MM.1S (cell line): ENCODE measurements around the gene VGLL2.

Source experiments
- DNase-seq: peaks from one replicate; pipeline ENCODE4 v3.0.0-alpha.2; 2015
- H2AFZ ChIP-seq: fragments of 300-600 bp; sonication (generic); 2 replicates; pipeline ENCODE4 v1.6.0; 2016; ENCODE audit warnings: antibody characterized with exemption, low read length
- H3F3A ChIP-seq: fragments of 300-600 bp; sonication (generic); 2 replicates; pipeline ENCODE4 v1.6.1; 2016; ENCODE audit warnings: mild to moderate bottlenecking, antibody characterized with exemption, low read length, moderate library complexity, mixed read lengths; ENCODE audit not compliant: insufficient read depth
- H3K27ac ChIP-seq: fragments of 300-600 bp; sonication (generic); 2 replicates; pipeline ENCODE4 v1.5.1; 2016; ENCODE audit warnings: mild to moderate bottlenecking, low read length
- H3K27me3 ChIP-seq: fragments of 300-600 bp; sonication (generic); replicated peaks from 2 replicates; pipeline ENCODE4 v1.6.0; 2016; ENCODE audit warnings: low read length; ENCODE audit not compliant: insufficient read depth
- H3K36me3 ChIP-seq: fragments of 300-600 bp; sonication (generic); replicated peaks from 2 replicates; pipeline ENCODE4 v1.6.1; 2016; ENCODE audit warnings: mild to moderate bottlenecking, low read length, mixed read lengths; ENCODE audit not compliant: insufficient read depth
- H3K4me1 ChIP-seq: fragments of 300-600 bp; sonication (generic); 2 replicates; pipeline ENCODE4 v1.6.1; 2016; ENCODE audit warnings: low read length, mixed read lengths
- H3K4me2 ChIP-seq: fragments of 300-600 bp; sonication (generic); 2 replicates; pipeline ENCODE4 v1.6.0; 2016; ENCODE audit warnings: low read depth, low read length
- H3K4me3 ChIP-seq: fragments of 300-600 bp; sonication (generic); 2 replicates; pipeline ENCODE4 v1.5.1; 2016; ENCODE audit warnings: low read length, mixed read lengths
- H3K79me2 ChIP-seq: fragments of 300-600 bp; sonication (generic); 2 replicates; pipeline ENCODE4 v1.6.1; 2016; ENCODE audit warnings: mixed run types, low read length, mixed read lengths
- H3K9ac ChIP-seq: fragments of 300-600 bp; sonication (generic); 2 replicates; pipeline ENCODE4 v1.6.1; 2016; ENCODE audit warnings: low read length, mixed read lengths
- H3K9me2 ChIP-seq: fragments of 300-600 bp; sonication (generic); replicated peaks from 2 replicates; pipeline ENCODE4 v1.6.1; 2016; ENCODE audit warnings: mild to moderate bottlenecking, low read length, mixed read lengths; ENCODE audit not compliant: insufficient read depth
- H3K9me3 ChIP-seq: fragments of 300-600 bp; sonication (generic); replicated peaks from 2 replicates; pipeline ENCODE4 v1.6.1; 2016; ENCODE audit warnings: mild to moderate bottlenecking, low read length, mixed read lengths; ENCODE audit not compliant: insufficient read depth
- H4K20me1 ChIP-seq: fragments of 300-600 bp; sonication (generic); 2 replicates; pipeline ENCODE4 v1.6.1; 2016; ENCODE audit warnings: mild to moderate bottlenecking, low read length, moderate library complexity, mixed read lengths; ENCODE audit not compliant: insufficient read depth
- EZH2 ChIP-seq: fragments of 300-600 bp; sonication (generic); optimal IDR thresholded peaks from 2 replicates; pipeline ENCODE3; 2017; ENCODE audit warnings: low read depth, mild to moderate bottlenecking, antibody characterized with exemption, low read length, mixed read lengths
- EZH2phosphoT487 ChIP-seq: fragments of 300-600 bp; sonication (generic); IDR thresholded peaks from 2 replicates; pipeline ENCODE4 v1.6.1; 2018; ENCODE audit warnings: antibody characterized with exemption, low read length
- TF ChIP-seq, protein P1 (sequence below): fragments of 300-600 bp; sonication (generic); IDR thresholded peaks from 2 replicates; pipeline ENCODE4 v1.5.1; 2016; ENCODE audit warnings: antibody characterized with exemption, low read length, mixed read lengths

The VGLL2 gene

DNA sequence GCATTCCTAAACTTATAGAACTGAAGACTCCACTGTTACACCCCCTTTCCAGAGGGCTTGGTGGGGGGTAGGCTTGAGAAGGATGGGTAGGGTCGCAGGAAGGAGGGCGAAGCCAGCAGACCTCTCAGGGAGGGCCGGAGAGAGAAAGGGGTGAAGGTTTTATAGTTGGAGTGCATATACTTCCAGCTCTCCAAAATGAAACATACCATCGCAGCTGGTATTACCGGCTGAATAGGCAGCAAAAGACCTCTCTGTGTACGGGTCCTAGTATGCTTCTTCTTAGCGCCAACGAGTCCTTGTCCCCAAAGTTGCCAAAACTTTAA is 1.0 kb upstream of the VGLL2 start:
- Histone ChIP-seq H3K4me1 (no peaks in the 10 kb centered on the region), H3K79me2 (no peaks in the 10 kb centered on the region), H4K20me1 (no peaks in the 10 kb centered on the region), H3K9me2 (no peaks in the 10 kb centered on the region), H3K36me3 (no peaks in the 10 kb centered on the region), H3F3A (no peaks in the 10 kb centered on the region), H2AFZ (peak overlapping the region; percentile 50; the same call in 1 of the 2 replicates), H3K9ac (no peak overlapping the region), H3K27me3 (peaks cover 43% of the 10 kb centered on the region), H3K9me3 (no peaks in the 10 kb centered on the region), H3K27ac (no peak overlapping the region), H3K4me2 (peak overlapping the region; percentile 95), H3K4me3 (peak overlapping the region; percentile 70)
- no peak for TF ChIP-seq EZH2
- TF ChIP-seq, protein P1, sequence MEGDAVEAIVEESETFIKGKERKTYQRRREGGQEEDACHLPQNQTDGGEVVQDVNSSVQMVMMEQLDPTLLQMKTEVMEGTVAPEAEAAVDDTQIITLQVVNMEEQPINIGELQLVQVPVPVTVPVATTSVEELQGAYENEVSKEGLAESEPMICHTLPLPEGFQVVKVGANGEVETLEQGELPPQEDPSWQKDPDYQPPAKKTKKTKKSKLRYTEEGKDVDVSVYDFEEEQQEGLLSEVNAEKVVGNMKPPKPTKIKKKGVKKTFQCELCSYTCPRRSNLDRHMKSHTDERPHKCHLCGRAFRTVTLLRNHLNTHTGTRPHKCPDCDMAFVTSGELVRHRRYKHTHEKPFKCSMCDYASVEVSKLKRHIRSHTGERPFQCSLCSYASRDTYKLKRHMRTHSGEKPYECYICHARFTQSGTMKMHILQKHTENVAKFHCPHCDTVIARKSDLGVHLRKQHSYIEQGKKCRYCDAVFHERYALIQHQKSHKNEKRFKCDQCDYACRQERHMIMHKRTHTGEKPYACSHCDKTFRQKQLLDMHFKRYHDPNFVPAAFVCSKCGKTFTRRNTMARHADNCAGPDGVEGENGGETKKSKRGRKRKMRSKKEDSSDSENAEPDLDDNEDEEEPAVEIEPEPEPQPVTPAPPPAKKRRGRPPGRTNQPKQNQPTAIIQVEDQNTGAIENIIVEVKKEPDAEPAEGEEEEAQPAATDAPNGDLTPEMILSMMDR = no peak
- no peak for TF ChIP-seq EZH2phosphoT487
- DNase-seq = no peak

DNA sequence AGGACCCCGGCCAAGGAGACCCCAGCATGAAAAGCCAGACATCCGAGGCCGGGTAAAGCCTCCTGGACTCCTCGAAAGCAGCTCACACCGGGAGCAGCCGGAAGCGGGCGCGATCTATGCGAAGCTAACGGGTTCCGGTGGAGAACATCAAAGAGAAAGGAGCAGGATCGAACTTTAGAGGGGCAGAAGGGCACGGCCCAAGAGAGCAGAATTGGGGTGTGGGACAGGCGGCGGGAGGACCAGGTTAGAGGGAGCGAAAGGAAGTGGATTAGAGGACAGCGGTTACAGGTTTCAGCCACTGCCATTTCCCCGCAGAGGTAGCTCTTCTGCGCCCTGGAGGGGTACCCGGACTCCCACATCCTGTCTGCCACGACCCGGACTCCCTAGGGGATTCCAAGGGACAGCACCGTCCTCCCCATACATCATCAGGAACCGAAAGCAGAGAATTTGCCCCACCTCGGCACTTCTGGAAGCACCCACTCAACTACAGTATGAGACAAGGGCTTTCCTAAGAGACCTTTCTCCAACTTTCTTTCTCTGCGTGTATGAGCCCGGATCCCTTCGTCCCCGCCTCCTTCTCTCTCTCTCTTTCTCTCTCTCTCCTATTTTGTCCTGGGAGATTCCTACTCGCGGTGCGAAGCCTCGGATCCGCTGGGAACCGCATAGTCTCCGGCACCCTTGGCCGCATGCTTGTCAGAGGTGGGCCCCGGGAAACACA is 507 bp upstream of the VGLL2 start:
- Histone ChIP-seq H3K79me2 (no peaks in the 10 kb centered on the region), H3K9me3 (no peaks in the 10 kb centered on the region), H2AFZ (peak overlapping the region; percentile 50), H3K27me3 (peaks cover 46% of the 10 kb centered on the region), H3K9me2 (no peaks in the 10 kb centered on the region), H3K4me3 (peak overlapping the region; percentile 70), H3K27ac (no peak overlapping the region), H4K20me1 (no peaks in the 10 kb centered on the region), H3K4me1 (no peaks in the 10 kb centered on the region), H3K36me3 (no peaks in the 10 kb centered on the region), H3K9ac (no peak overlapping the region), H3F3A (no peaks in the 10 kb centered on the region), H3K4me2 (peak overlapping the region; percentile 95)
- peak; percentile 18 for DNase-seq
- TF ChIP-seq EZH2phosphoT487 = no peak
- no peak for TF ChIP-seq EZH2
- TF ChIP-seq, protein P1 = no peak

DNA sequence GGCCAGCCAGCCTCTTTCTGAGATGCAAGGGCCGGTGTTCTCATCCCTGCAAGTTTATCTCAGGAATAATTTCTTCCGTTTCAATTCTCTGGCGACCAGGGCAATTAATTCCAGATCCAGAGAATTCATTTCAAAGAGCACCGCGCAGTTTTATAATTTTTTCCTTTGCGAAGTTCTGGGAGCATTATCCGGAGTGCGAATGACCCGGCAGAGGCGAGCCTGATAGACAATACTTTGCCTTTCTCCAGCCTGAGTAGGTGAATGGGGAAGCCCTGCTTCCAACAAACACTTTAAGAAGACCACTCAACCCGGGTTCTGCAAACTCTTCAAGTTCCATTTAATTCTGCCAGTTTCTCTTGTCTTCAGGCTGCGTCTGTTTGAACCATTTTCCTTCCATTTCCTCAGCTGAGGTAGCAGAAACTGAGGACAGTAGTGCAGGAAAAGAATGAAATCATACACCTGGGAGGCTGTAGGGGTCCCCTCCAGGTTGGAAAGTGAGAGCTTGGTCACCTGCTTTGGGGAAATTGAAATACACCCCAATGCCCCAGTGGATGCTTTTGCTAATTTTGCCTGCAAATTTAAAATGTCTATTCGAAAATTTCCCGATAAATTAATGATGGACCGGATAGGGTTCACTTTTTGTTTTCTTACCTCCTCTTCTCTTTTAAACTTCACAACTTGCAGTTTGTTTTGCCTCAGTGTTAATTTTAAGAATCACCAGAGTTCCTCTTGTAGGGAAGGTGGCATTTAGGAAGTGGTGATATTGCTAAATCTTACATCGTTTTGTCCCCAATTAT is 1.1 kb downstream of the VGLL2 start:
- Histone ChIP-seq H3F3A (no peaks in the 10 kb centered on the region), H3K4me3 (peak overlapping the region; percentile 70), H4K20me1 (no peaks in the 10 kb centered on the region), H3K9me3 (no peaks in the 10 kb centered on the region), H3K36me3 (no peaks in the 10 kb centered on the region), H3K9me2 (no peaks in the 10 kb centered on the region), H3K4me2 (peak overlapping the region; percentile 98), H3K4me1 (no peaks in the 10 kb centered on the region), H3K27me3 (peaks cover 46% of the 10 kb centered on the region), H3K79me2 (no peaks in the 10 kb centered on the region), H2AFZ (peak overlapping the region; percentile 74; the same call in 1 of the 2 replicates), H3K27ac (no peak overlapping the region), H3K9ac (no peak overlapping the region)
- no peak for DNase-seq
- TF ChIP-seq EZH2phosphoT487 (no peak), EZH2 (no peak)
- TF ChIP-seq, protein P1 = no peak
